A549 (cell line): ENCODE measurements around the gene GNA12. TPM values are rescaled to one million over a fixed set of nuclear protein-coding genes. Genes with fewer than 3 reads are reported as not detected.

Source experiments
- ATAC-seq, 2 experiments: fragments of 200-7000 bp in 1 of 2; fragments of >200 bp in 1 of 2; cut with Nextera tagmentation in 1 of 2; cut with Tn5 transposase in 1 of 2; 3 replicates each; pipeline versions ENCODE4 v1.8.0 to v1.9.1; 2018 to 2020; ENCODE audit warnings: mild to moderate bottlenecking in 1 of 2, moderate library complexity in 1 of 2
- CTCF ChIA-PET: fragments of 300-600 bp; sonication (Branson Sonifier 250); formaldehyde crosslinking; extraction: SDS; loops from one replicate; lab custom pipeline; 2021; ENCODE audit warnings: antibody characterized with exemption, inconsistent platforms; lab: Yijun Ruan, JAX
- POLR2A ChIA-PET: fragments of 350-600 bp; formaldehyde crosslinking; extraction: SDS; loops from one replicate; lab custom pipeline; 2021; ENCODE audit warnings: antibody characterized with exemption, inconsistent platforms; lab: Yijun Ruan, JAX
- DNase-seq, 2 experiments: peaks; one replicate each; pipeline versions ENCODE4 v3.0.0 to v3.0.0-alpha.2; 2011 to 2016; ENCODE audit warnings: low read depth in 1 of 2, low spot score in 1 of 2
- FAIRE-seq: peaks from 2 replicates; lab custom pipeline; 2011; peaks lifted over from hg19 to GRCh38; lab: Jason Lieb, UNC
- H3K27ac ChIP-seq, 2 experiments: fragments of >200 bp; sonication (Bioruptor Twin); formaldehyde crosslinking; 3 replicates each; pipeline ENCODE4 v1.5.1; 2016 to 2017
- H3K4me1 ChIP-seq: fragments of >200 bp; sonication (Bioruptor Twin); formaldehyde crosslinking; 3 replicates; pipeline ENCODE4 v1.6.1; 2016
- H3K4me2 ChIP-seq: fragments of >200 bp; sonication (Bioruptor Twin); formaldehyde crosslinking; 3 replicates; pipeline ENCODE4 v1.6.1; 2016
- H3K4me3 ChIP-seq: fragments of >200 bp; sonication (Bioruptor Twin); formaldehyde crosslinking; 3 replicates; pipeline ENCODE4 v1.5.1; 2016
- H3K9me3 ChIP-seq: fragments of >200 bp; sonication (Bioruptor Twin); formaldehyde crosslinking; 3 replicates; pipeline ENCODE4 v1.6.1; 2016
- BCL3 ChIP-seq: fragments of >200 bp; sonication (Bioruptor Twin); formaldehyde crosslinking; IDR thresholded peaks from 3 replicates; pipeline ENCODE4 v1.6.1; 2016
- CBX2 ChIP-seq: fragments of 200-600 bp; sonication (generic); IDR thresholded peaks from 2 replicates; pipeline ENCODE4 v1.6.1; 2016; ENCODE audit warnings: low read depth, mild to moderate bottlenecking, borderline replicate concordance
- CBX8 ChIP-seq: fragments of 200-600 bp; sonication (generic); IDR thresholded peaks from 2 replicates; pipeline ENCODE4 v1.6.1; 2016
- CTCF ChIP-seq: fragments of >200 bp; sonication (Bioruptor Twin); formaldehyde crosslinking; IDR thresholded peaks from 3 replicates; pipeline ENCODE4 v1.5.1; 2016
- E2F6 ChIP-seq: IDR thresholded peaks from 2 replicates; pipeline ENCODE4 v1.6.1; 2012; ENCODE audit warnings: low read depth, borderline replicate concordance
- EHMT2 ChIP-seq: fragments of 200-600 bp; sonication (generic); IDR thresholded peaks from 2 replicates; pipeline ENCODE4 v1.6.1; 2016; ENCODE audit warnings: antibody characterized with exemption, low read depth, mild to moderate bottlenecking, moderate library complexity
- FOXS1 ChIP-seq: fragments of 250-450 bp; sonication (Bioruptor Pico); IDR thresholded peaks from 2 replicates; pipeline ENCODE4 v1.5.0; 2020; ENCODE audit warnings: mild to moderate bottlenecking, moderate library complexity
- HDAC2 ChIP-seq: fragments of 200-600 bp; sonication (generic); IDR thresholded peaks from 2 replicates; pipeline ENCODE4 v1.6.1; 2016
- HOXB13 ChIP-seq: fragments of 250-450 bp; sonication (Bioruptor Pico); IDR thresholded peaks from 2 replicates; pipeline ENCODE4 v1.5.0; 2020; ENCODE audit warnings: low read depth, mild to moderate bottlenecking, moderate library complexity
- KDM1A ChIP-seq: fragments of 200-600 bp; sonication (generic); IDR thresholded peaks from 2 replicates; pipeline ENCODE4 v1.6.1; 2016; ENCODE audit warnings: low read depth, mild to moderate bottlenecking
- MAZ ChIP-seq: fragments of 150-350 bp; IDR thresholded peaks from 2 replicates; pipeline ENCODE4 v1.6.1; 2014; ENCODE audit warnings: antibody characterized with exemption, low read depth, low read length, borderline replicate concordance
- MYC ChIP-seq: IDR thresholded peaks from 2 replicates; pipeline ENCODE4 v1.6.1; 2012; ENCODE audit warnings: mild to moderate bottlenecking, inconsistent platforms, low read length, improper control_type of control experiment, borderline replicate concordance
- NPAS2 ChIP-seq: fragments of 250-450 bp; sonication (Bioruptor Pico); IDR thresholded peaks from 2 replicates; pipeline ENCODE4 v1.8.0; 2022; ENCODE audit warnings: mild to moderate bottlenecking, moderate library complexity, borderline replicate concordance
- NR3C1 ChIP-seq: fragments of >200 bp; sonication (Bioruptor Twin); formaldehyde crosslinking; IDR thresholded peaks from 3 replicates; pipeline ENCODE4 v1.6.1; 2017
- PHF8 ChIP-seq: fragments of 200-600 bp; sonication (generic); IDR thresholded peaks from 2 replicates; pipeline ENCODE4 v1.6.1; 2016; ENCODE audit warnings: low read depth, mild to moderate bottlenecking, antibody characterized with exemption, moderate library complexity, borderline replicate concordance
- RAD21 ChIP-seq, 2 experiments: fragments of >200 bp in 1 of 2; sonication (Bioruptor Twin) in 1 of 2; formaldehyde crosslinking in 1 of 2; IDR thresholded peaks in 1 of 2; conservative IDR thresholded peaks in 1 of 2; 2 replicates in 1 of 2; 3 replicates in 1 of 2; pipeline ENCODE4 v1.6.1; 2012 to 2018; ENCODE audit warnings: inconsistent platforms in 1 of 2
- REST ChIP-seq: fragments of 200-600 bp; sonication (generic); IDR thresholded peaks from 2 replicates; pipeline ENCODE4 v1.6.1; 2016; ENCODE audit warnings: antibody characterized with exemption, mild to moderate bottlenecking, moderate library complexity
- RFX5 ChIP-seq: fragments of 450-650 bp; IDR thresholded peaks from 2 replicates; pipeline ENCODE4 v1.7.1; 2014; ENCODE audit warnings: antibody characterized with exemption, mild to moderate bottlenecking, moderate library complexity
- SMC3 ChIP-seq: fragments of >200 bp; sonication (Bioruptor Twin); formaldehyde crosslinking; IDR thresholded peaks from 3 replicates; pipeline ENCODE4 v1.6.1; 2018; ENCODE audit warnings: inconsistent platforms
- TP53 ChIP-seq: fragments of 250-450 bp; sonication (Bioruptor Pico); IDR thresholded peaks from 2 replicates; pipeline ENCODE4 v1.5.0; 2021; ENCODE audit warnings: mild to moderate bottlenecking, moderate library complexity
- ZC3H11A ChIP-seq: fragments of 450-650 bp; IDR thresholded peaks from 2 replicates; pipeline ENCODE4 v1.6.1; 2014; ENCODE audit warnings: antibody characterized with exemption, mild to moderate bottlenecking
- ZNF302 ChIP-seq: fragments of 250-450 bp; sonication (Bioruptor Pico); IDR thresholded peaks from 2 replicates; pipeline ENCODE4 v1.9.0; 2021; ENCODE audit warnings: inconsistent platforms, mild to moderate bottlenecking, moderate library complexity
- WGBS: methylation state at CpG from one replicate; pipeline ENCODE4 v1.1.6; 2017; ENCODE audit errors: missing lambda C conversion rate; 5-methylcytosine and 5-hydroxymethylcytosine counted together
- polyA plus RNA-seq, 4 experiments: library from polyadenylated mRNA; depleted of rRNA in 3 of 4; stranded (reverse); fragments of >200 nt; fragmentation: RNase III in 1 of 4; extraction: RNeasy Plus Mini Kit Qiagen cat#74134 plus additional on column Dnase treatment in 1 of 4; gene quantifications; 2 replicates in 3 of 4; 3 replicates in 1 of 4; pipeline ENCODE4 v1.2.3, GENCODE V29; 2011 to 2017

Gene GNA12
- polyA plus RNA-seq, 2 of the 4 experiments (the other 2 are of a cell fraction), result 33.0 to 43.7 TPM

GRCh38 chr7:2681929-2682799 is 161.9 kb downstream of the GNA12 start:
- no peak for FAIRE-seq
- ChIA-PET CTCF (interaction anchor here (0.7 to 6.5 kb wide), 22 partner anchors 9 to 247 kb away, joined by 3 to 108 read pairs (median 6); partner anchors contain the start of gene GRIFIN), POLR2A (no interaction called here)
- H3K4me1 ChIP-seq, result no peaks in the 10 kb centered on the region
- TF ChIP-seq HOXB13 (no peak), CBX8 (no peak), MAZ (no peak), FOXS1 (CRISPR knock-in tag) (no peak), KDM1A (no peak), RAD21 (conservative IDR thresholded peaks at IDR 0.05 in 1 of 2, IDR thresholded peaks at IDR 0.05 in 1 of 2) (no peak), BCL3 (no peak), SMC3 (no peak), E2F6 (no peak), CBX2 (no peak), PHF8 (no peak), NPAS2 (CRISPR knock-in tag) (no peak), MYC (no peak), NR3C1 (no peak), RFX5 (no peak), HDAC2 (no peak), EHMT2 (no peak)
- ATAC-seq, result no peak
- no peak overlapping the region for H3K4me2 ChIP-seq
- DNase-seq, result no peak
- 45% methylated on average over 19 of the region's 27 CpGs for WGBS
- no peak overlapping the region for H3K4me3 ChIP-seq
- no peak overlapping the region for H3K27ac ChIP-seq
- H3K9me3 ChIP-seq, result no peaks in the 10 kb centered on the region

GRCh38 chr7:2680792-2681490 is 163.2 kb downstream of the GNA12 start:
- ChIA-PET POLR2A (no interaction called here), CTCF (interaction anchor here (0.6 to 6.5 kb wide), 48 partner anchors 11 to 252 kb away, joined by 3 to 108 read pairs (median 4); partner anchors contain the start of gene GRIFIN)
- 12% methylated on average over 13 of the region's 27 CpGs for WGBS
- Histone ChIP-seq H3K9me3 (no peaks in the 10 kb centered on the region), H3K27ac (no peak overlapping the region), H3K4me1 (no peaks in the 10 kb centered on the region), H3K4me3 (no peak overlapping the region), H3K4me2 (peak overlapping the region; percentile 43)
- DNase-seq (peak; percentile 77 to 93), FAIRE-seq (no peak), ATAC-seq (peak; percentile 82 to 94)
- peak; percentile 79 for TF ChIP-seq CTCF
- no peak for TF ChIP-seq REST
- TF ChIP-seq SMC3, result peak; percentile 85
- TF ChIP-seq ZNF302 (CRISPR knock-in tag), result no peak
- no peak for TF ChIP-seq TP53 (CRISPR knock-in tag)
- no peak for TF ChIP-seq ZC3H11A
- TF ChIP-seq MAZ, result no peak
- peak; percentile 83 to 88 for TF ChIP-seq RAD21 (conservative IDR thresholded peaks at IDR 0.05 in 1 of 2, IDR thresholded peaks at IDR 0.05 in 1 of 2)
